ENCODE measurements around the gene CD1C.
"Not testable (repeated sequence)": the region's sequence is repeated elsewhere in the genome, so short reads cannot be mapped to it uniquely, and the experiment has no call there.

The CD1C gene

DNA sequence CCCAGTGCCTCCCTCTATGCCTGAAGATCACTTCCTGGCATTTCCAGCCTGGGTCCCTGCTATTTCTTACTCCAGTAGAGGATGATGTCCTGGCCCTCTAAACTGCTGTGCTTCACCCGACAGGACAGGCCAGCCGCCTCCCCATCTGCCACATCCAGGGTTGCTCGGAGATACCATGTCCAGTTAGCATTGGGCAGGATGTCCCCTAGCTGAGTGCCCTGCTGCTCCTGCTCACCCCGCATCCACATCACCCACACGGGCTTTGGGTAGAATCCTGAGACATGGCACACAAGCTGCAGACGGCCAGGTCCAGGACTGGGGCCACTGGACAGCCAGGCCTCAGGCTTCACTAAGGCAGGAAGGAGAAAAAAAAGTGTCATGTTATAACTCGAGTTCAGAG is 39.6 kb downstream of the CD1C start:
- no peak for DNase-seq (ENCODE audit: low spot score)

- DNase-seq (ENCODE audit: low spot score): no peak
These were observed 40.0 kb downstream of the CD1C start for GRCh38 chr1:158329733-158330132.

DNA sequence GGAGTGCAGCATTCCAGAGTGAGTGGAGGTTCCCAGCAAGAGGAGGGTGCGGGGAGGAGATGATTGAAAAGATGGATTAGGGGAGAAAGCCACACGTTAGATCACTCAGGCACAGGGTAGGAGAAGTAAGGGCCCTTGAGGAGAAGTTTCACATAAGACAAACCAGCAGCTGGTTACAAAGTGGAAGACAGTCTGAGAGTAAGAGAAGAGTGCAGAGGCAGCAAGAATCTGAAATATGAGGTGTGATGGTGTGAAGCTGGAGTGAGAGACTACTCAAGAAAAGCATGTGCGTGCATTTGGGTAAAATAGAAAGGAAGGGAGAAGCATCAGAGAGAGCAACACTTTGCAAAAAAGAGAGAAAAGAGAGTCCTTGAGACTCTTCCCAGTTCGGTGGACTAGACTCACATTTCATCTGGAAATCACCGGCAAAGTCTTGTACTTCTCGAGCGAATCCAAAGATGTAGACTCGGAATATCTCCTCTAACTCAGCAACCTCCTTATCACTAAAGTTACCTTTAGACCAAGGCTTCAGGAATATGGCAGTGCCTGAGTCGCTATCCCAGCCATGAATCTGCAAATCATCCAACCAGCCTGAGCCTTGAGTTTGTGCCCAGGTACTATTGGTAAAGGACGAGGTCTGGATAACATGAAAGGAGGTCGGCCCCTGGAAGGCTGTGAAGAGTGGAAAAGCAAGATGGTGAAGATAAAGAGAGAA is 40.8 kb downstream of the CD1C start:
- no peak for DNase-seq (ENCODE audit: low spot score)

GRCh38 chr1:158331106-158331425 is 41.3 kb downstream of the CD1C start:
- no peak for DNase-seq (ENCODE audit: low spot score)

GRCh38 chr1:158331481-158332150 is 41.9 kb downstream of the CD1C start, which contains the start of gene CD1B:
Gene CD1B, minus strand, starts transcription at chr1:158331531. Its CDS starts 108 bp downstream, at chr1:158331423.
- DNase-seq (ENCODE audit: low spot score): no peak

- no peak for DNase-seq (ENCODE audit: low spot score)
These were observed 43.9 kb downstream of the CD1C start for GRCh38 chr1:158333405-158334155.

DNA sequence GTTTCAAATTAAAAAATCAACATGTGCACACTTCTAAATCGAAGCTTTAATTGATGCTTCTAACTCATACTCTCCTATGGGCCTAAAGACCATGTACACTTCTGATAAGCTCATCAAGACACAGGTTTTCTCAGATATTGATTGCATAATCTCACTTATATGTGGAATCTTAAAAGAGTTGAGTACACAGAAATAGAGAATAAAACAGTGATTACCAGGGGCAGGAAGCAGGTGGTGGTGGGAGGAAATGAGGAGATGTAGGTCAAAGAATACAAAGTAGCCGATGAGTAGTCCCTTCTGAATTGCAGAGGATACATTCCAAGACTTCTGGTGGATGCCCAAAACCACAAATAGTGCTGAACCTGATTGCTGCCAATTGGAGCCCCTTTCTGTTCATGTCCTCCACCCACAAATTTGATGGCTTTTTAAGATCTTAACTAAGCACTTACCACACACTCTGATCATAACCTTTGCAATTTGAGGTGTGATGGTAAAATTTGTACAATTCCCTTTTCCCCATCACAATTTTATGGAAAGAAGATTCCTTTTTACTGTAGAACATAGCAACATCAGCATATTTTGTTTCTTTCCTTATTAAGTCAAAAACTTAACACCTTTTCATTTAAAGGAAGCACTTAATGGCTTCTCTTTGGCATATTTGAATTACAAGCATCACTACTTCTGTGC is 44.9 kb downstream of the CD1C start:
- DNase-seq (ENCODE audit: low spot score): no peak

GRCh38 chr1:158335213-158335532 is 45.5 kb downstream of the CD1C start:
- no peak for DNase-seq (ENCODE audit: low spot score)

GRCh38 chr1:158336413-158336812 is 46.7 kb downstream of the CD1C start:
- not testable (repeated sequence) for DNase-seq (ENCODE audit: low spot score)
